ENCODE data around the gene TMEM200A.

TMEM200A gene

DNA sequence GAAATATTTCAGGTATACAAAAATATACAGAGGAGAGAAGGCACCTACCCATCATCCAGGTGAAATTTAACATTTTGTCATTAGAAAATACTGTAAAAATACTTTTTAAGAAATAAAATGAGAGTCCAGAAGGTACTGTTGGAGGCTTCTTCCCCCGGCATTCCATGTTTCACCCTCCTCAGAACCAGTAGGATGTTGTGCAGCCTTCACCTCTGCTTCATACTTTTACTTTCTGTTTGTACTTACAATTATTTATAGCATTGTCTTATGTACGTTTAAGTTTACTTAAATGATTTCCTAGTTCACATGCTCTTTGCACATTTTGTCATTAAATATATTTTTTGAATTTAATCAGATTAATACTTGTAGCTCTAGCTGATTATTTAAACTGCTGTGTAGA lies 30.9 kb downstream of the TMEM200A start:
- H3K4me3 Mint-ChIP-seq, result no peak overlapping the region
- TF ChIP-seq, protein P1, sequence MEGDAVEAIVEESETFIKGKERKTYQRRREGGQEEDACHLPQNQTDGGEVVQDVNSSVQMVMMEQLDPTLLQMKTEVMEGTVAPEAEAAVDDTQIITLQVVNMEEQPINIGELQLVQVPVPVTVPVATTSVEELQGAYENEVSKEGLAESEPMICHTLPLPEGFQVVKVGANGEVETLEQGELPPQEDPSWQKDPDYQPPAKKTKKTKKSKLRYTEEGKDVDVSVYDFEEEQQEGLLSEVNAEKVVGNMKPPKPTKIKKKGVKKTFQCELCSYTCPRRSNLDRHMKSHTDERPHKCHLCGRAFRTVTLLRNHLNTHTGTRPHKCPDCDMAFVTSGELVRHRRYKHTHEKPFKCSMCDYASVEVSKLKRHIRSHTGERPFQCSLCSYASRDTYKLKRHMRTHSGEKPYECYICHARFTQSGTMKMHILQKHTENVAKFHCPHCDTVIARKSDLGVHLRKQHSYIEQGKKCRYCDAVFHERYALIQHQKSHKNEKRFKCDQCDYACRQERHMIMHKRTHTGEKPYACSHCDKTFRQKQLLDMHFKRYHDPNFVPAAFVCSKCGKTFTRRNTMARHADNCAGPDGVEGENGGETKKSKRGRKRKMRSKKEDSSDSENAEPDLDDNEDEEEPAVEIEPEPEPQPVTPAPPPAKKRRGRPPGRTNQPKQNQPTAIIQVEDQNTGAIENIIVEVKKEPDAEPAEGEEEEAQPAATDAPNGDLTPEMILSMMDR (IDR thresholded peaks at IDR 0.05), result no peak
- no peaks in the 10 kb centered on the region for H3K4me1 Mint-ChIP-seq
- no peaks in the 10 kb centered on the region for H3K9me3 Mint-ChIP-seq
- no peak for DNase-seq
- no peak overlapping the region for H3K27ac Mint-ChIP-seq
- peaks cover 3% of the 10 kb centered on the region for H3K27me3 Mint-ChIP-seq (ENCODE audit: low read depth, poor library complexity)
- H3K36me3 Mint-ChIP-seq (ENCODE audit: low read depth), result no peaks in the 10 kb centered on the region

DNA sequence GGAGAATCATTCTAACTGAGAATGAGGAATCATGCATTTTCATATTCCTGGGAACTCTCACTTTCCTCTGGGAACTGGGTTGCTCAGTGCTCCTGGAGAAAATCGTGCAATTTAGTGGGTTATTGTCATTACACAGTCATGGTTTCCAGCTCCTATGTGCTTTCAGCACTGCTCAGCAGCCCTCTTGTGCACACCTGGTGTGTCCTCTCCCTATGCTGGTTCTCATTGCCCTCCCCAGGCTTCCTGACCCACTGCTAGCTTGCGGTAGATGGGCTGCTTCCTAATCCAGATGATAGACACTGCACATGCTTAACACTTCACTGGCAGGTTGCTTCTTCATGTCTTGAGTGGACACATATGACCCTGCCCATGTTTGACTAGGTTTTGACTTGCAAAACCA lies 39.7 kb downstream of the TMEM200A start:
- TF ChIP-seq, protein P1 (IDR thresholded peaks at IDR 0.05), result no peak

DNA sequence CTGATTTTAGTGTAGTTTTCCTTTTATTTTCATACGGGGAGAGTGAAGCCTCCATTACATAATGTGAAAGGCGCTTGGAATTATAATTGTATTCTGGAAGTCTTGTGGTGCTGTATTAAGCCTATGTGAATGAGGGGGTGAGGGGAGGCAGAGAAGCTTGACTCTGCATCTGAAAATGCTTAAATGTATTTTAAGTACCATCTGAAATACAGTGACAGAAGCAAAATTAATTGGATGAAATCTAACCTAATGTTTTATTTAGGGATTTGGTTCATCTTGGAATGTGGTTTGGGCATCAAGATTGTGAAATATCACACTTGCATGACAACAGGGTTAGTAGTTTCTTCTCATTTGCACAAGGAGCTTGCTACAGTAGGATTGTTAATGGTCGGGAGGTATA lies 41.2 kb downstream of the TMEM200A start:
- Mint-ChIP-seq H3K36me3 (ENCODE audit: low read depth) (no peaks in the 10 kb centered on the region), H3K9me3 (peaks cover under 1% of the 10 kb centered on the region), H3K27me3 (ENCODE audit: low read depth, poor library complexity) (peaks cover 2% of the 10 kb centered on the region), H3K4me1 (no peaks in the 10 kb centered on the region), H3K4me3 (no peak overlapping the region), H3K27ac (no peak overlapping the region)
- DNase-seq, result no peak
- TF ChIP-seq, protein P1 (IDR thresholded peaks at IDR 0.05), result no peak

More for the DNA sequence above, 39.7 kb downstream of the TMEM200A start:
- H3K36me3 Mint-ChIP-seq (ENCODE audit: low read depth), result no peaks in the 10 kb centered on the region
- H3K4me1 Mint-ChIP-seq, result no peaks in the 10 kb centered on the region
- peaks cover 4% of the 10 kb centered on the region for H3K27me3 Mint-ChIP-seq (ENCODE audit: low read depth, poor library complexity)
- H3K9me3 Mint-ChIP-seq, result no peaks in the 10 kb centered on the region
- no peak for DNase-seq
- no peak overlapping the region for H3K27ac Mint-ChIP-seq
- H3K4me3 Mint-ChIP-seq, result no peak overlapping the region

DNA sequence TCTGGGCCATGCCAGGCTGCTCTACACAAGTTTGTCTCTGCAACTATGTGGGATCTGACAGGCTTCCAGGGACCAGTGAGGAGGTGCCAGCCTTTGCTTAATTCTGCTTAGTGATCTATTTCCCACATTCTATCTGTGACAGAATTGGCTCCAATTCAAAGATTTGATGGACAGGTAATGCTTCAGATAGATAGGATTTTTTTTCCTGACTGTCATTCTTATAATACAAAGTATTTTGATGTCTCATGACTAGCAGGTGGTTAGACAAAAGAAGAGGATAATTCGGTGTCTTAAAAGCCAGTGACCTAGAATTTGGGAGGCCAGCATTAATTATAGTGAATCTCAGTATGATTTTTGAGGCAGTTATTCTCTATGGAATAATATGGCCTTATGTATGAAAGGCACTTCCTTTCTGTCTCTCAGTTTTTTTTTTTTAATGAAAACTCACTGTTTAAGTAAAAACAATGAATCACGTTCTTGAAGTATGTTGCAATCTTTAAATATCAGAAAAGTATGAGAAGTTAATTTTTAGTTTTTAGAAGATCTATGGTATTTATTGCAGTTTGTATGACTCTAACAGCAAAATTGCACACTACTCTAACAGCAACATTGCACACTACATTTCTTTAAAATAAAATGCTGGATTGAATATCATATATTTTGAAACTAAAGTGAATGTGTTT lies 43.7 kb downstream of the TMEM200A start:
- TF ChIP-seq, protein P1 (IDR thresholded peaks at IDR 0.05), result no peak
- Mint-ChIP-seq H3K27ac (no peak overlapping the region), H3K4me1 (no peaks in the 10 kb centered on the region), H3K36me3 (ENCODE audit: low read depth) (no peaks in the 10 kb centered on the region), H3K27me3 (ENCODE audit: low read depth, poor library complexity) (peaks cover 3% of the 10 kb centered on the region), H3K9me3 (peaks cover 10% of the 10 kb centered on the region), H3K4me3 (no peak overlapping the region)
- no peak for DNase-seq

DNA sequence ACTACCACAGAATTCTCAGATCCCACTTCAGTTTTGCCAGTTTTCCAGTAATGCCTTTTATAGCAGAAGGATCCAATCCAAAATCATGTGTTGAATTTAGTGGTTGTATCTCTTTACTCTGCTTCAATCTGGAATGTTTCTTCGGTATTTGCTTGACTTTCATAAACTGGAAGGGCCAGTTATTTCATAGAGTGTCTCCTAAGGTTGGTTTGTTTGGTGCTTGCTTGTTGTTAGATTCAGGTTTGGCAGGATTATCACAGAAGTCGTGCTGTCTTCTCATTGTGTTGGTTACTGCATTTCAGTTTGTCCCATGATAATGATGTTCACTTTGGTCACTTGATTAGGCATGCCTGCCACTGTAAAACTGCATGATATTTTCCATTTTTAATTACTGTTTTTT lies 45.7 kb downstream of the TMEM200A start:
- Mint-ChIP-seq H3K9me3 (peaks cover 10% of the 10 kb centered on the region), H3K4me3 (no peak overlapping the region), H3K4me1 (no peaks in the 10 kb centered on the region), H3K27me3 (ENCODE audit: low read depth, poor library complexity) (peaks cover 6% of the 10 kb centered on the region), H3K36me3 (ENCODE audit: low read depth) (no peaks in the 10 kb centered on the region), H3K27ac (no peak overlapping the region)
- DNase-seq, result no peak
- TF ChIP-seq, protein P1 (IDR thresholded peaks at IDR 0.05), result no peak

Measured in nephron progenitor cell (in vitro differentiated cells).